Thymus (tissue), 11 donors: ENCODE results near the gene NT5C. TPM values are rescaled to one million over a fixed set of nuclear protein-coding genes. Genes with fewer than 3 reads are reported as not detected.
"Not testable (repeated sequence)": the region's sequence is repeated elsewhere in the genome, so short reads cannot be mapped to it uniquely, and the experiment has no call there.

ENCODE experiments used
- DNase-seq, 9 donors: peaks; one replicate each; pipeline ENCODE4 v3.0.0-alpha.2; 2013; ENCODE audit warnings: low spot score in 9 of 9, low read depth in 6 of 9, missing footprints in 1 of 9
- H3K27ac ChIP-seq, 2 donors: one replicate each; pipeline ENCODE4 v1.5.1; 2013; ENCODE audit warnings: control low read depth in 1 of 2, low read depth in 1 of 2, low read length in 1 of 2, mild to moderate bottlenecking in 1 of 2, moderate library complexity in 1 of 2
- H3K27me3 ChIP-seq, 2 donors: one replicate each; pipeline ENCODE4 v1.5.1; 2013; ENCODE audit warnings: low read length in 1 of 2; ENCODE audit not compliant: control insufficient read depth in 2 of 2, insufficient read depth in 1 of 2
- H3K36me3 ChIP-seq, 2 donors: one replicate each; pipeline ENCODE4 v1.5.1; 2013; ENCODE audit warnings: low read length in 1 of 2, mild to moderate bottlenecking in 1 of 2, moderate library complexity in 1 of 2; ENCODE audit not compliant: control insufficient read depth in 2 of 2, insufficient read depth in 2 of 2
- H3K4me1 ChIP-seq, 2 donors: one replicate each; pipeline ENCODE4 v1.5.1; 2013; ENCODE audit warnings: low read length in 2 of 2; ENCODE audit not compliant: control insufficient read depth in 2 of 2, insufficient read depth in 2 of 2
- H3K4me3 ChIP-seq, 2 donors: one replicate each; pipeline ENCODE4 v1.5.1; 2013; ENCODE audit warnings: low read length in 2 of 2, control low read depth in 1 of 2, mild to moderate bottlenecking in 1 of 2
- H3K9me3 ChIP-seq, 2 donors: one replicate each; pipeline ENCODE4 v1.5.1; 2013; ENCODE audit warnings: low read length in 1 of 2, mild to moderate bottlenecking in 1 of 2; ENCODE audit not compliant: control insufficient read depth in 2 of 2, insufficient read depth in 1 of 2
- WGBS: extraction: QIAGEN DNeasy Blood & Tissue Kit; methylation state at CpG from one replicate; pipeline ENCODE4 v1.1.7; 2013; 5-methylcytosine and 5-hydroxymethylcytosine counted together
- polyA plus RNA-seq: library from polyadenylated mRNA; stranded (reverse); fragments of 200-250 nt; gene quantifications from one replicate; pipeline ENCODE4 v1.2.3, GENCODE V29; 2013
- total RNA-seq: library from RNA; stranded (reverse); fragments of 120-200 nt; gene quantifications from one replicate; pipeline ENCODE4 v1.2.4, GENCODE V29; 2013
- donor health status: healthy.

NT5C gene
- total and polyA plus RNA-seq, 2 donors: 64.2 to 103 TPM

DNA sequence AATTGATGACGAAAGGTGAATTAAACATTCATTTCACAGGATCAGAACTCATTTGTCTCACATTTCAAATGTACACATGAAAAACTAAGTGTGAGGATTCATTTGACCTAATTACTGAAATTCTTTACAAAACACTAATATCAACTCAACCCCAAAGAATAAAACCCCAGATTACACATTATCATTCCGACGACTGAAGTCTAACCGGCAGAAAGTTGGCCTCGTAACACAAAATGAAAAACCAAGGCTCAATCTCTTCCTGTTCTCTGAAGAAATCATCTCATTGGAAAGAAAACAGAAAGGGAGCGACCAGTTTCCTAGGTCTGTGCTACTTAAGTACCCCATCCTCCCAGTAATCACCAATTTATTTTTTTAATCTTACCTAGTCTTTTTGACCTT lies 21.0 kb upstream of the NT5C start:
- Histone ChIP-seq H3K4me3 (peak overlapping the region; percentile 96 to 98), H3K27me3 (no peaks in the 10 kb centered on the region), H3K9me3 (no peaks in the 10 kb centered on the region), H3K27ac (no peak overlapping the region), H3K4me1 (peaks cover 14 to 20% of the 10 kb centered on the region in 2 donors), H3K36me3 (peaks cover 10 to 18% of the 10 kb centered on the region in 2 donors)
- WGBS: 90% methylated on average over 6 of the region's 6 CpGs
- DNase-seq: no peak

DNA sequence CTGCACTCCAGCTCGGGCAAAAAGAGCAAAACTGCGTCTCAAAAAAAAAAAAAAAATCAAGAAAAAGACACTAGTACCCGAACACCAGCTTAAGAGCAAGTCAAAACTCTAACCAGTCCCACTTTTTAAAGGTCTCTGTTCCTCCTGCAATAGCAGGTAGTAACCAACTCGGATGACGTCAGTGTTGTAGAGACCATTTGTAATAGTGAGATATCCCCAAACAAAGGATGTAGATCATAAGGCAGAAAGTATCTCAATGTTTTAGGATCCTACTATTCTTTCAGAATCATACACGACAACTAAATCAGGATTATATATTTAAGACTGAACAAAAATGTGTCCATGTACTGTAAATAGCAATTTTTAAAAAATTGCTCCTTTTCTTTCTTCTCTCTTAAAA lies 20.4 kb upstream of the NT5C start:
- no peak for DNase-seq
- no peak overlapping the region for H3K4me3 ChIP-seq
- WGBS: 95% methylated on average over 6 of the region's 6 CpGs
- H3K27ac ChIP-seq: no peak overlapping the region
- H3K9me3 ChIP-seq: no peaks in the 10 kb centered on the region
- no peaks in the 10 kb centered on the region for H3K27me3 ChIP-seq
- peaks cover 15 to 19% of the 10 kb centered on the region in 2 donors for H3K36me3 ChIP-seq
- peaks cover 14 to 20% of the 10 kb centered on the region in 2 donors for H3K4me1 ChIP-seq

DNA sequence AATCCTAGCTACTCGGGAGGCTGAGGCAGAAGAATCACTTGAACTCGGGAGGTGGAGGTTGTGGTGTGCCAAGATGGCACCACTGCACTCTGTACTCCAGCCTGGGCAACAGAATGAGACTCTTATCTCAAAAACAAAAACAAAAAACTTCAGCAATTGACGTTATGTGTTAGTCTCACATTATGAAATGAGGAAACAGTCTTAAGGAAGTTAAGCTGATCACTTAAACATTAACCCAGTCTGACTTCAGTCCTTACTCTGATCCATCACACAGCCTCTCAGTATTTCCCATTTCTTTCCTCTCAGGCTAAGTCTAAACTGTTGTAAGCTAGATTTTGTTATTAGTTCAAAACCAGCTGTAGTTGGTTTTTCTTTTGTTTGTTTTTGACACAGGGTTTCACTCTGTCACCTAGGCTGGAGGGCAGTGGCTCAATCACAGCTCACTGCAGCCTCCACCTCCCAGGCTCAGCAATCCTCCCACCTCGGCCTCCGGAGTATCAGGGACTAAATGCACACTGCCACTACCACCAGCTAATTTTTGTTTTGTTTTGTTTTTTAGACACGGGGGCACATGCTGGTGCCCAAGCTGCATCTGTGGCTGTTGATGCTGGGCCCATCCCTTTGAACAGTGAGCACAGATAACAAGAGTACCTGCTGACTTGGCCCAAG lies 16.5 kb upstream of the NT5C start:
- DNase-seq: no peak
- Histone ChIP-seq H3K4me1 (peaks cover 5 to 6% of the 10 kb centered on the region in 2 donors), H3K36me3 (peaks cover 45 to 56% of the 10 kb centered on the region in 2 donors)

GRCh38 chr17:75146592-75146991 lies 15.1 kb upstream of the NT5C start:
- H3K4me3 ChIP-seq: no peak overlapping the region
- peaks cover 52 to 67% of the 10 kb centered on the region in 2 donors for H3K36me3 ChIP-seq
- no peaks in the 10 kb centered on the region for H3K4me1 ChIP-seq
- 98% methylated on average over 3 of the region's 3 CpGs for WGBS
- no peaks in the 10 kb centered on the region for H3K9me3 ChIP-seq
- no peak for DNase-seq
- H3K27me3 ChIP-seq: no peaks in the 10 kb centered on the region
- no peak overlapping the region for H3K27ac ChIP-seq

More for the DNA sequence above, 16.5 kb upstream of the NT5C start:
- Histone ChIP-seq H3K4me3 (no peak overlapping the region), H3K27ac (no peak overlapping the region), H3K9me3 (no peaks in the 10 kb centered on the region), H3K27me3 (no peaks in the 10 kb centered on the region)
- 97% methylated on average over 6 of the region's 6 CpGs for WGBS

GRCh38 chr17:75144816-75145512 lies 13.4 kb upstream of the NT5C start:
- Histone ChIP-seq H3K4me1 (peaks cover 0 to 6% of the 10 kb centered on the region in 2 donors), H3K27ac (no peak overlapping the region), H3K36me3 (peaks cover 60 to 82% of the 10 kb centered on the region in 2 donors), H3K4me3 (no peak overlapping the region), H3K9me3 (no peaks in the 10 kb centered on the region), H3K27me3 (no peaks in the 10 kb centered on the region)
- 95% methylated on average over 11 of the region's 11 CpGs for WGBS
- DNase-seq: no peak

DNA sequence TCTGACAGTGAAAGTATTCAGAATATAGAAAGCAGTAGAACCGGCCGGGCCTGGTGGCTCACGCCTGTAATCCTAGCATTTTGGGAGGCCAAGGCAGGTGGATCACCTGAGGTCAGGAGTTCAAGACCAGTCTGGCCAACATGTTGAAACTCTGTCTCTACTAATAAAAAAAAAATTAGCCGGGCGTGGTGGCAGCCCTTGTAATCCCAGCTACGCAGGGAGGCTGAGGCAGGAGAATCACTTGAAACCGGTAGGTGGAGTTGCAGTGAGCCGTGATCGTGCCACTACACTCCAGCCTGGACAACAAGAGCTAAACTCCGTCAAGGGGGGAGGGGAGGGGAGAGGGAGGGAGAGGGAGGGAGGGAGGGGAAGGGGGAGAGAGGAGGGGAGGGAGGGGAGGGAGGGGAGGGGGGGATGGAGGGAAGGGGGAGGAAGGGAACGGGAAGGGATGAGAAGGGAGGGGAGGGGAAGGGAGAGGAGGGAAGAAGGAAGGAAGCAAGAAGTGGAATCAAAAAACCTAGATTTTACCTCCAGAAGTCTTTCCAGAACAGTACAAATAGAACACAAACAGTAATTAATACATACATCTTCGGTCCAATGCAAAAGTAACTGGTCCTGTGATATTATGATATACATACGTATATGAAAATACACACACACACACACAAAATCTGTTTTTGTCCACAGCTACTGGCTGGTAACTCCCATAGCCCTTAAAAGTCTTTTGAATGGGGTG lies 10.9 kb upstream of the NT5C start:
- DNase-seq: no peak
- H3K36me3 ChIP-seq: peaks cover 59 to 83% of the 10 kb centered on the region in 2 donors
- no peaks in the 10 kb centered on the region for H3K27me3 ChIP-seq
- no peak overlapping the region for H3K4me3 ChIP-seq
- no peaks in the 10 kb centered on the region for H3K9me3 ChIP-seq
- 94% methylated on average over 13 of the region's 13 CpGs for WGBS
- H3K4me1 ChIP-seq: peaks cover 0 to 6% of the 10 kb centered on the region in 2 donors
- no peak overlapping the region for H3K27ac ChIP-seq

GRCh38 chr17:75138519-75138918 lies 7.0 kb upstream of the NT5C start:
- H3K36me3 ChIP-seq: peaks cover 36 to 70% of the 10 kb centered on the region in 2 donors
- WGBS: 94% methylated on average over 5 of the region's 5 CpGs
- DNase-seq: no peak
- H3K4me1 ChIP-seq: peaks cover 0 to 6% of the 10 kb centered on the region in 2 donors
- no peak overlapping the region for H3K27ac ChIP-seq
- H3K27me3 ChIP-seq: no peaks in the 10 kb centered on the region
- no peak overlapping the region for H3K4me3 ChIP-seq
- no peaks in the 10 kb centered on the region for H3K9me3 ChIP-seq

DNA sequence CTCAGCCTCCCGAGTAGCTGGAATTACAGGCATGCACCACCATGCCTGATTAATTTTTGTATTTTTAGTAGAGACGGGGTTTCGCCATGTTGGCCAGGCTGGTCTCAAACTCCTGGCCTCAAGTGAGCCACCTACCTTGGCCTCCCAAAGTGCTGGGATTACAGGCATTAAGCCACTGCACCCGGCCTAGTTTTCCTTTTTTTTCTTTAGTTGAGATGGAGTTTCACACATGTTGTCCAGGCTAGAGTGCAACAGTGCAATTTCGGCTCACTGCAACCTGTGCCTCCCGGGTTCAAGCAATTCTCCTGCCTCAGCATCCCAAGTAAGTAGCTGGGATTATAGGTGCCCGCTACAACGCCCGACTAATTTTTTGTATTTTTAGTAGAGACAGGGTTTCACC lies 6.2 kb upstream of the NT5C start:
- H3K9me3 ChIP-seq: not testable (repeated sequence)

DNA sequence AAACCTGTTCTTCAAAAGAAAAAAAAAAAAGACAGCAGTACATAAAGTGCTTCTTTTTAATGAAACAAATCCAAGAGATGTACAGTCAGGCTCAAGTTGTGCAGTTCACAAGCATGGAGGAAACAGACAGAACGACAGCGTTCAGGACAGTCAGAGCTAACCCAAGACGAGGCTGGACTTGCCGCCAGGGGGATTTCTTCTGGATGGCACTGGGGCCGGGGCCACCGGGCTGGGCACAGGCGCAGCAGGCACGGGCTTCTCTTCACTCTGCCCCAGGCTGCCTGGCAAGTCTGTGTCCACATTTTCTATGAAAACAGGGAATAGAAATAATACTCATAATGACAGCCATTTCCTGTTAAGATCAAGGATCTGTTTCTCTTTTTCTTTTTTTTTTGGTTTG lies 4.4 kb upstream of the NT5C start:
- H3K27me3 ChIP-seq: no peaks in the 10 kb centered on the region
- H3K4me1 ChIP-seq: peaks cover 2 to 14% of the 10 kb centered on the region in 2 donors
- no peak for DNase-seq
- peaks cover 27 to 50% of the 10 kb centered on the region in 2 donors for H3K36me3 ChIP-seq
- H3K27ac ChIP-seq: no peak overlapping the region
- no peak overlapping the region for H3K4me3 ChIP-seq
- WGBS: 94% methylated on average over 8 of the region's 8 CpGs
- H3K9me3 ChIP-seq: no peaks in the 10 kb centered on the region

More for the DNA sequence above, 6.2 kb upstream of the NT5C start:
- WGBS: 98% methylated on average over 9 of the region's 9 CpGs
- not testable (repeated sequence) for H3K4me1 ChIP-seq, DNase-seq, H3K27me3 ChIP-seq, H3K27ac ChIP-seq, H3K4me3 ChIP-seq
- peaks cover 36 to 64% of the 10 kb centered on the region in 2 donors for H3K36me3 ChIP-seq
